ENCODE results near the gene LMBR1L.

- no peak for TF ChIP-seq POLR2A (IDR thresholded peaks at IDR 0.05; ENCODE audit: low read depth, low read length)
- TF ChIP-seq POLR2AphosphoS5 (IDR thresholded peaks at IDR 0.05; ENCODE audit: low read depth, low read length) = no peak
- no peak for TF ChIP-seq POU2F2 (IDR thresholded peaks at IDR 0.05; ENCODE audit: low read depth, low read length)
- no peak for TF ChIP-seq TAF1 (IDR thresholded peaks at IDR 0.05; ENCODE audit: low read depth, low read length)
Measured at GRCh38 chr12:49093792-49094159, 16.9 kb downstream of the LMBR1L start.

Data from GM12891 (cell line).